AG04450 (cell line): Measurements from ENCODE around the gene IGF2R. TPM values are rescaled to one million over a fixed set of nuclear protein-coding genes. Genes with fewer than 3 reads are reported as not detected.

Source experiments
- CTCF ChIA-PET: fragments of 300-600, 350-600 bp; formaldehyde crosslinking; extraction: SDS; loops from one replicate; lab custom pipeline; 2022; ENCODE audit warnings: antibody characterized with exemption, inconsistent platforms; lab: Charles Lee
- POLR2A ChIA-PET: fragments of 350-600 bp; formaldehyde crosslinking; extraction: SDS; loops from one replicate; lab custom pipeline; 2021; ENCODE audit warnings: antibody characterized with exemption, inconsistent platforms; lab: Yijun Ruan, JAX
- DNase-seq: peaks from one replicate; pipeline ENCODE4 v3.0.0-alpha.2; 2011; ENCODE audit warnings: low read depth, low spot score
- H3K27ac ChIP-seq: one replicate; pipeline ENCODE4 v1.5.1; 2012; ENCODE audit warnings: low read depth, low read length, control low read depth
- H3K27me3 ChIP-seq: one replicate; pipeline ENCODE4 v1.6.0; 2012; ENCODE audit warnings: low read length; ENCODE audit not compliant: control insufficient read depth, insufficient read depth
- H3K4me3 ChIP-seq: 2 replicates; pipeline ENCODE4 v1.5.1; 2011; ENCODE audit warnings: mild to moderate bottlenecking, low read depth, low read length, control low read depth
- H3K9me3 ChIP-seq: 2 replicates; pipeline ENCODE4 v1.5.1; 2012; ENCODE audit warnings: low read length; ENCODE audit not compliant: control insufficient read depth, insufficient read depth
- CTCF ChIP-seq: IDR thresholded peaks from 2 replicates; pipeline ENCODE4 v1.5.1; 2011; ENCODE audit warnings: low read depth, low read length, control low read depth, inconsistent platforms
- polyA plus RNA-seq: library from polyadenylated mRNA; depleted of rRNA; stranded (reverse); fragments of >200 nt; gene quantifications from 2 replicates; pipeline ENCODE4 v1.2.3, GENCODE V29; 2011

IGF2R gene
- polyA plus RNA-seq, 1 experiment: 40.9 TPM

GRCh38 chr6:160092602-160093001, 123.7 kb downstream of the IGF2R start:
- TF ChIP-seq CTCF: no peak

GRCh38 chr6:160093061-160093460, 124.2 kb downstream of the IGF2R start:
- ChIA-PET CTCF (interaction anchor here (0.5 kb wide), 1 partner anchor 85 kb away, joined by 3 read pairs; no protein-coding TSS in a partner anchor), POLR2A (no interaction called here)
- Histone ChIP-seq H3K27me3 (no peaks in the 10 kb centered on the region), H3K4me3 (no peak overlapping the region), H3K27ac (no peak overlapping the region), H3K9me3 (no peaks in the 10 kb centered on the region)
- DNase-seq: no peak
- TF ChIP-seq CTCF: no peak

More at GRCh38 chr6:160092602-160093001, 123.7 kb downstream of the IGF2R start:
- Histone ChIP-seq H3K27ac (no peak overlapping the region), H3K27me3 (no peaks in the 10 kb centered on the region), H3K9me3 (no peaks in the 10 kb centered on the region), H3K4me3 (no peak overlapping the region)
- ChIA-PET POLR2A (no interaction called here), CTCF (interaction anchor here (0.5 to 0.9 kb wide), 2 partner anchors 86 to 363 kb away, joined by 3 to 4 read pairs; no protein-coding TSS in a partner anchor)
- no peak for DNase-seq

GRCh38 chr6:160093946-160094345, 125.1 kb downstream of the IGF2R start:
- CTCF ChIA-PET: interaction anchor here (0.7 kb wide), 1 partner anchor 362 kb away, joined by 5 read pairs; no protein-coding TSS in a partner anchor
- H3K27me3 ChIP-seq: no peaks in the 10 kb centered on the region

GRCh38 chr6:160095146-160095845, 126.4 kb downstream of the IGF2R start:
- Histone ChIP-seq H3K9me3 (no peaks in the 10 kb centered on the region), H3K4me3 (no peak overlapping the region), H3K27ac (no peak overlapping the region), H3K27me3 (no peaks in the 10 kb centered on the region)
- TF ChIP-seq CTCF: no peak
- POLR2A ChIA-PET: no interaction called here
- CTCF ChIA-PET: interaction anchor here (0.7 to 1.0 kb wide), 2 partner anchors 360 kb away, joined by 3 read pairs; no protein-coding TSS in a partner anchor
- no peak for DNase-seq

More at GRCh38 chr6:160093946-160094345, 125.1 kb downstream of the IGF2R start:
- Histone ChIP-seq H3K9me3 (no peaks in the 10 kb centered on the region), H3K4me3 (no peak overlapping the region), H3K27ac (no peak overlapping the region)
- POLR2A ChIA-PET: no interaction called here
- DNase-seq: no peak
- TF ChIP-seq CTCF: no peak
